Activated naive CD8-positive, alpha-beta T cell (primary cell): ENCODE data around the gene CTAGE15.
"Not testable (repeated sequence)": the region's sequence is repeated elsewhere in the genome, so short reads cannot be mapped to it uniquely, and the experiment has no call there.

Source experiments
- H3K27ac Mint-ChIP-seq: one replicate; pipeline ENCODE4 v1.8.0; 2021; ENCODE audit warnings: mixed read lengths
- H3K27me3 Mint-ChIP-seq: one replicate; pipeline ENCODE4 v1.8.0; 2021; ENCODE audit warnings: mixed read lengths
- H3K36me3 Mint-ChIP-seq: one replicate; pipeline ENCODE4 v1.8.0; 2021; ENCODE audit warnings: mixed read lengths
- H3K4me1 Mint-ChIP-seq: one replicate; pipeline ENCODE4 v1.8.0; 2021; ENCODE audit warnings: low read depth, mixed read lengths
- H3K4me3 Mint-ChIP-seq: one replicate; pipeline ENCODE4 v1.8.0; 2021; ENCODE audit warnings: mild to moderate bottlenecking, mixed read lengths
- H3K9me3 Mint-ChIP-seq: one replicate; pipeline ENCODE4 v1.8.0; 2021; ENCODE audit warnings: low read depth, mixed read lengths

The CTAGE15 gene

GRCh38 chr7:143571501-143571900 lies at the start of gene CTAGE15:
CTAGE15 (plus strand) TSS chr7:143571801; CDS start chr7:143571818, 17 bp downstream.
- H3K27ac Mint-ChIP-seq, H3K4me1 Mint-ChIP-seq: not testable (repeated sequence)

GRCh38 chr7:143522309-143522916 lies 49.2 kb upstream of the CTAGE15 start:
- not testable (repeated sequence) for H3K9me3 Mint-ChIP-seq, H3K27me3 Mint-ChIP-seq, H3K4me1 Mint-ChIP-seq, H3K27ac Mint-ChIP-seq, H3K4me3 Mint-ChIP-seq
- H3K36me3 Mint-ChIP-seq, result peaks cover 11% of the 10 kb centered on the region

More at GRCh38 chr7:143571501-143571900, at the start of gene CTAGE15:
- H3K36me3 Mint-ChIP-seq, H3K4me3 Mint-ChIP-seq, H3K27me3 Mint-ChIP-seq, H3K9me3 Mint-ChIP-seq: not testable (repeated sequence)

GRCh38 chr7:143531169-143531926 lies 40.3 kb upstream of the CTAGE15 start:
- not testable (repeated sequence) for H3K27ac Mint-ChIP-seq, H3K9me3 Mint-ChIP-seq, H3K4me3 Mint-ChIP-seq, H3K36me3 Mint-ChIP-seq, H3K27me3 Mint-ChIP-seq, H3K4me1 Mint-ChIP-seq

- H3K4me3 Mint-ChIP-seq, H3K4me1 Mint-ChIP-seq, H3K9me3 Mint-ChIP-seq, H3K36me3 Mint-ChIP-seq, H3K27me3 Mint-ChIP-seq, H3K27ac Mint-ChIP-seq: not testable (repeated sequence)
Measured at GRCh38 chr7:143531932-143532331, 39.7 kb upstream of the CTAGE15 start.

- H3K4me1 Mint-ChIP-seq, H3K36me3 Mint-ChIP-seq, H3K27ac Mint-ChIP-seq, H3K4me3 Mint-ChIP-seq, H3K27me3 Mint-ChIP-seq, H3K9me3 Mint-ChIP-seq: not testable (repeated sequence)
Measured at GRCh38 chr7:143533213-143533839, 38.3 kb upstream of the CTAGE15 start.

- H3K27me3 Mint-ChIP-seq, H3K9me3 Mint-ChIP-seq, H3K4me1 Mint-ChIP-seq, H3K27ac Mint-ChIP-seq, H3K4me3 Mint-ChIP-seq, H3K36me3 Mint-ChIP-seq: not testable (repeated sequence)
Measured at GRCh38 chr7:143536443-143536842, 35.2 kb upstream of the CTAGE15 start.

- not testable (repeated sequence) for H3K9me3 Mint-ChIP-seq, H3K4me1 Mint-ChIP-seq, H3K27ac Mint-ChIP-seq, H3K36me3 Mint-ChIP-seq, H3K27me3 Mint-ChIP-seq, H3K4me3 Mint-ChIP-seq
Measured at GRCh38 chr7:143543288-143544038, 28.1 kb upstream of the CTAGE15 start.

GRCh38 chr7:143555968-143556367 lies 15.6 kb upstream of the CTAGE15 start:
- not testable (repeated sequence) for H3K27ac Mint-ChIP-seq, H3K9me3 Mint-ChIP-seq, H3K36me3 Mint-ChIP-seq, H3K4me1 Mint-ChIP-seq, H3K4me3 Mint-ChIP-seq, H3K27me3 Mint-ChIP-seq

GRCh38 chr7:143563306-143563705 lies 8.3 kb upstream of the CTAGE15 start:
- H3K27ac Mint-ChIP-seq, H3K4me1 Mint-ChIP-seq, H3K4me3 Mint-ChIP-seq, H3K36me3 Mint-ChIP-seq, H3K9me3 Mint-ChIP-seq, H3K27me3 Mint-ChIP-seq: not testable (repeated sequence)

GRCh38 chr7:143566001-143566400 lies 5.6 kb upstream of the CTAGE15 start:
- not testable (repeated sequence) for H3K9me3 Mint-ChIP-seq, H3K4me1 Mint-ChIP-seq, H3K27me3 Mint-ChIP-seq, H3K36me3 Mint-ChIP-seq, H3K4me3 Mint-ChIP-seq, H3K27ac Mint-ChIP-seq

GRCh38 chr7:143588183-143588582 lies 16.6 kb downstream of the CTAGE15 start:
- not testable (repeated sequence) for H3K4me3 Mint-ChIP-seq, H3K9me3 Mint-ChIP-seq, H3K36me3 Mint-ChIP-seq, H3K27me3 Mint-ChIP-seq, H3K27ac Mint-ChIP-seq, H3K4me1 Mint-ChIP-seq

- H3K9me3 Mint-ChIP-seq, H3K27me3 Mint-ChIP-seq, H3K27ac Mint-ChIP-seq, H3K36me3 Mint-ChIP-seq, H3K4me3 Mint-ChIP-seq, H3K4me1 Mint-ChIP-seq: not testable (repeated sequence)
Measured at GRCh38 chr7:143589897-143590296, 18.3 kb downstream of the CTAGE15 start.

GRCh38 chr7:143598086-143598485 lies 26.5 kb downstream of the CTAGE15 start:
- not testable (repeated sequence) for H3K4me1 Mint-ChIP-seq, H3K36me3 Mint-ChIP-seq, H3K4me3 Mint-ChIP-seq, H3K27ac Mint-ChIP-seq, H3K27me3 Mint-ChIP-seq, H3K9me3 Mint-ChIP-seq

- not testable (repeated sequence) for H3K9me3 Mint-ChIP-seq, H3K27ac Mint-ChIP-seq, H3K36me3 Mint-ChIP-seq, H3K4me1 Mint-ChIP-seq, H3K4me3 Mint-ChIP-seq, H3K27me3 Mint-ChIP-seq
Measured at GRCh38 chr7:143603549-143603948, 31.9 kb downstream of the CTAGE15 start.

- H3K27me3 Mint-ChIP-seq, H3K36me3 Mint-ChIP-seq, H3K4me1 Mint-ChIP-seq, H3K27ac Mint-ChIP-seq, H3K9me3 Mint-ChIP-seq, H3K4me3 Mint-ChIP-seq: not testable (repeated sequence)
Measured at GRCh38 chr7:143606088-143606487, 34.5 kb downstream of the CTAGE15 start.
